ENCODE results near the gene TREML4.

Gene TREML4

DNA sequence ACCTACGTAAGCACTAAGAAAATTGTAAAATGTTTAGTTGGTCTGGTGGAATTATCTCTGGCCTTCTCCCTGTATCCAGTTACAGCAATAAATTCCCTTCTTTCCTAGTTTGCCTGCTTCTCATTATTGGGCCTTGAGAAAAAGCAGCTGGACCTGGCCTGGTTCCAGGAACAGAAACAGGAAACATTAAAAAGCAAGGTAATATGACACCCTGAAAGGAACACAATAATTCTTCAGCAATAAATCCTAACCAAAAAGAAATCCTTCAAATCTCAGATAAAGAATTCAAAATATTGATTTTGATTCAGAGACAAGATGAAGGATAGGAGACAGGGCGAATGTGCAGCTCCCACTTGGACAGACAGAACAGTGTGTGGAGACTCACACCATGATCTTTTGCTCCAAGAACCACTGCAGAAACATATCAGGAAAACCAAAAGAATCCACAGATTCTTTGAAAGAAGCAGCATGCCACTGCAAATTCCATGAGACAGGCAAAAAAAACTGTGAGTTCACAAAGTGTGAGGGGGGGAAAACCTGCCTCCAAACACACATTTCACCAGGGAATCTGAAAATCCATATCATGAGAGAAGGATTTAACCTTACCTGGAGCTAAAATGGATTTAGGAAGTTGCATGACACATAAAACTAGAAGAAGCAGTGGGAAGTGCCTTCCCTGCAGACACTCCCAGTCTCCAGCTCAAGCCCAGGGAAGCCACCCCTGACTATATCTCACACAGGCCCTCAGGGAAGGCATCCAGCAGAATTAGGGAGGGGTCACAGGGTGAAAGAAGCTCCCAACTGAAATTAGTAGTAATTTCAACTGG is 29.4 kb downstream of the TREML4 start (continued):
- no peak for TF ChIP-seq ZBTB21 (tag by site-specific recombination; IDR thresholded peaks at IDR 0.05)
- TF ChIP-seq ZFP41 (tag by site-specific recombination; IDR thresholded peaks at IDR 0.05; ENCODE audit: borderline replicate concordance), result no peak
- TF ChIP-seq, protein P1, sequence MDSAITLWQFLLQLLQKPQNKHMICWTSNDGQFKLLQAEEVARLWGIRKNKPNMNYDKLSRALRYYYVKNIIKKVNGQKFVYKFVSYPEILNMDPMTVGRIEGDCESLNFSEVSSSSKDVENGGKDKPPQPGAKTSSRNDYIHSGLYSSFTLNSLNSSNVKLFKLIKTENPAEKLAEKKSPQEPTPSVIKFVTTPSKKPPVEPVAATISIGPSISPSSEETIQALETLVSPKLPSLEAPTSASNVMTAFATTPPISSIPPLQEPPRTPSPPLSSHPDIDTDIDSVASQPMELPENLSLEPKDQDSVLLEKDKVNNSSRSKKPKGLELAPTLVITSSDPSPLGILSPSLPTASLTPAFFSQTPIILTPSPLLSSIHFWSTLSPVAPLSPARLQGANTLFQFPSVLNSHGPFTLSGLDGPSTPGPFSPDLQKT (IDR thresholded peaks at IDR 0.05; ENCODE audit: borderline replicate concordance, low read depth, low read length), result no peak
- TF ChIP-seq GLI2 (tag by site-specific recombination; IDR thresholded peaks at IDR 0.05; ENCODE audit: borderline replicate concordance, low read depth), result no peak
- no peak for TF ChIP-seq ZNF549 (tag by site-specific recombination; IDR thresholded peaks at IDR 0.05)
- TF ChIP-seq GLI4 (tag by site-specific recombination; IDR thresholded peaks at IDR 0.05), result no peak
- TF ChIP-seq ZNF24 (tag by site-specific recombination; IDR thresholded peaks at IDR 0.05), result no peak
- TF ChIP-seq ZNF19 (tag by site-specific recombination; IDR thresholded peaks at IDR 0.05; ENCODE audit: low read depth), result no peak
- TF ChIP-seq ZNF394 (tag by site-specific recombination; IDR thresholded peaks at IDR 0.05; ENCODE audit: borderline replicate concordance), result peak; percentile 35; the same call in 1 of the 2 replicates
- no peak for TF ChIP-seq ZNF239 (tag by site-specific recombination; IDR thresholded peaks at IDR 0.05)
- no peak for TF ChIP-seq ZNF785 (tag by site-specific recombination; IDR thresholded peaks at IDR 0.05)
- TF ChIP-seq, protein P2, sequence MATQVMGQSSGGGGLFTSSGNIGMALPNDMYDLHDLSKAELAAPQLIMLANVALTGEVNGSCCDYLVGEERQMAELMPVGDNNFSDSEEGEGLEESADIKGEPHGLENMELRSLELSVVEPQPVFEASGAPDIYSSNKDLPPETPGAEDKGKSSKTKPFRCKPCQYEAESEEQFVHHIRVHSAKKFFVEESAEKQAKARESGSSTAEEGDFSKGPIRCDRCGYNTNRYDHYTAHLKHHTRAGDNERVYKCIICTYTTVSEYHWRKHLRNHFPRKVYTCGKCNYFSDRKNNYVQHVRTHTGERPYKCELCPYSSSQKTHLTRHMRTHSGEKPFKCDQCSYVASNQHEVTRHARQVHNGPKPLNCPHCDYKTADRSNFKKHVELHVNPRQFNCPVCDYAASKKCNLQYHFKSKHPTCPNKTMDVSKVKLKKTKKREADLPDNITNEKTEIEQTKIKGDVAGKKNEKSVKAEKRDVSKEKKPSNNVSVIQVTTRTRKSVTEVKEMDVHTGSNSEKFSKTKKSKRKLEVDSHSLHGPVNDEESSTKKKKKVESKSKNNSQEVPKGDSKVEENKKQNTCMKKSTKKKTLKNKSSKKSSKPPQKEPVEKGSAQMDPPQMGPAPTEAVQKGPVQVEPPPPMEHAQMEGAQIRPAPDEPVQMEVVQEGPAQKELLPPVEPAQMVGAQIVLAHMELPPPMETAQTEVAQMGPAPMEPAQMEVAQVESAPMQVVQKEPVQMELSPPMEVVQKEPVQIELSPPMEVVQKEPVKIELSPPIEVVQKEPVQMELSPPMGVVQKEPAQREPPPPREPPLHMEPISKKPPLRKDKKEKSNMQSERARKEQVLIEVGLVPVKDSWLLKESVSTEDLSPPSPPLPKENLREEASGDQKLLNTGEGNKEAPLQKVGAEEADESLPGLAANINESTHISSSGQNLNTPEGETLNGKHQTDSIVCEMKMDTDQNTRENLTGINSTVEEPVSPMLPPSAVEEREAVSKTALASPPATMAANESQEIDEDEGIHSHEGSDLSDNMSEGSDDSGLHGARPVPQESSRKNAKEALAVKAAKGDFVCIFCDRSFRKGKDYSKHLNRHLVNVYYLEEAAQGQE (tag by site-specific recombination; IDR thresholded peaks at IDR 0.05), result no peak
- no peak for TF ChIP-seq ZNF16 (tag by site-specific recombination; IDR thresholded peaks at IDR 0.05; ENCODE audit: low read depth)
- peak; percentile 74 for TF ChIP-seq FEZF1 (tag by site-specific recombination; IDR thresholded peaks at IDR 0.05)
- TF ChIP-seq ZNF292 (tag by site-specific recombination; IDR thresholded peaks at IDR 0.05; ENCODE audit: borderline replicate concordance, low read depth), result no peak
- no peak for TF ChIP-seq ZNF404 (tag by site-specific recombination; IDR thresholded peaks at IDR 0.05)
- no peak for TF ChIP-seq ZNF335 (tag by site-specific recombination; conservative IDR thresholded peaks at IDR 0.05)
- no peak for TF ChIP-seq ZBTB20 (tag by site-specific recombination; IDR thresholded peaks at IDR 0.05)
- no peak for TF ChIP-seq ZNF76 (tag by site-specific recombination; IDR thresholded peaks at IDR 0.05; ENCODE audit: borderline replicate concordance, low read depth)
- TF ChIP-seq, protein P3, sequence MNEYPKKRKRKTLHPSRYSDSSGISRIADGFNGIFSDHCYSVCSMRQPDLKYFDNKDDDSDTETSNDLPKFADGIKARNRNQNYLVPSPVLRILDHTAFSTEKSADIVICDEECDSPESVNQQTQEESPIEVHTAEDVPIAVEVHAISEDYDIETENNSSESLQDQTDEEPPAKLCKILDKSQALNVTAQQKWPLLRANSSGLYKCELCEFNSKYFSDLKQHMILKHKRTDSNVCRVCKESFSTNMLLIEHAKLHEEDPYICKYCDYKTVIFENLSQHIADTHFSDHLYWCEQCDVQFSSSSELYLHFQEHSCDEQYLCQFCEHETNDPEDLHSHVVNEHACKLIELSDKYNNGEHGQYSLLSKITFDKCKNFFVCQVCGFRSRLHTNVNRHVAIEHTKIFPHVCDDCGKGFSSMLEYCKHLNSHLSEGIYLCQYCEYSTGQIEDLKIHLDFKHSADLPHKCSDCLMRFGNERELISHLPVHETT (tag by site-specific recombination; IDR thresholded peaks at IDR 0.05), result no peak
- 0 out of 2 replicates have a peak, but pooled peaks have one; percentile 32 for TF ChIP-seq ZNF366 (tag by site-specific recombination; conservative IDR thresholded peaks at IDR 0.05)
- TF ChIP-seq, protein P4, sequence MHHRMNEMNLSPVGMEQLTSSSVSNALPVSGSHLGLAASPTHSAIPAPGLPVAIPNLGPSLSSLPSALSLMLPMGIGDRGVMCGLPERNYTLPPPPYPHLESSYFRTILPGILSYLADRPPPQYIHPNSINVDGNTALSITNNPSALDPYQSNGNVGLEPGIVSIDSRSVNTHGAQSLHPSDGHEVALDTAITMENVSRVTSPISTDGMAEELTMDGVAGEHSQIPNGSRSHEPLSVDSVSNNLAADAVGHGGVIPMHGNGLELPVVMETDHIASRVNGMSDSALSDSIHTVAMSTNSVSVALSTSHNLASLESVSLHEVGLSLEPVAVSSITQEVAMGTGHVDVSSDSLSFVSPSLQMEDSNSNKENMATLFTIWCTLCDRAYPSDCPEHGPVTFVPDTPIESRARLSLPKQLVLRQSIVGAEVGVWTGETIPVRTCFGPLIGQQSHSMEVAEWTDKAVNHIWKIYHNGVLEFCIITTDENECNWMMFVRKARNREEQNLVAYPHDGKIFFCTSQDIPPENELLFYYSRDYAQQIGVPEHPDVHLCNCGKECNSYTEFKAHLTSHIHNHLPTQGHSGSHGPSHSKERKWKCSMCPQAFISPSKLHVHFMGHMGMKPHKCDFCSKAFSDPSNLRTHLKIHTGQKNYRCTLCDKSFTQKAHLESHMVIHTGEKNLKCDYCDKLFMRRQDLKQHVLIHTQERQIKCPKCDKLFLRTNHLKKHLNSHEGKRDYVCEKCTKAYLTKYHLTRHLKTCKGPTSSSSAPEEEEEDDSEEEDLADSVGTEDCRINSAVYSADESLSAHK (tag by site-specific recombination; IDR thresholded peaks at IDR 0.05), result peak; percentile 37; the same call in 1 of the 2 replicates
- TF ChIP-seq ZNF112 (tag by site-specific recombination; IDR thresholded peaks at IDR 0.05), result no peak
- TF ChIP-seq ZNF792 (tag by site-specific recombination; IDR thresholded peaks at IDR 0.05), result no peak
- no peak for TF ChIP-seq ZNF202 (tag by site-specific recombination; IDR thresholded peaks at IDR 0.05; ENCODE audit: borderline replicate concordance)
- TF ChIP-seq ZNF707 (tag by site-specific recombination; IDR thresholded peaks at IDR 0.05), result no peak
- TF ChIP-seq, protein P5, sequence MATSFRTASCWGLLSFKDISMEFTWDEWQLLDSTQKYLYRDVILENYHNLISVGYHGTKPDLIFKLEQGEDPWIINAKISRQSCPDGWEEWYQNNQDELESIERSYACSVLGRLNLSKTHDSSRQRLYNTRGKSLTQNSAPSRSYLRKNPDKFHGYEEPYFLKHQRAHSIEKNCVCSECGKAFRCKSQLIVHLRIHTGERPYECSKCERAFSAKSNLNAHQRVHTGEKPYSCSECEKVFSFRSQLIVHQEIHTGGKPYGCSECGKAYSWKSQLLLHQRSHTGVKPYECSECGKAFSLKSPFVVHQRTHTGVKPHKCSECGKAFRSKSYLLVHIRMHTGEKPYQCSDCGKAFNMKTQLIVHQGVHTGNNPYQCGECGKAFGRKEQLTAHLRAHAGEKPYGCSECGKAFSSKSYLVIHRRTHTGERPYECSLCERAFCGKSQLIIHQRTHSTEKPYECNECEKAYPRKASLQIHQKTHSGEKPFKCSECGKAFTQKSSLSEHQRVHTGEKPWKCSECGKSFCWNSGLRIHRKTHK (tag by site-specific recombination; IDR thresholded peaks at IDR 0.05), result no peak
- no peak for TF ChIP-seq ZNF157 (tag by site-specific recombination; IDR thresholded peaks at IDR 0.05)
